ENCODE data around the gene MNX1. TPM values are rescaled to one million over a fixed set of nuclear protein-coding genes. Genes with fewer than 3 reads are reported as not detected.
A peak's percentile ranks its signal among the peaks of the same experiment; 100 is the strongest.

The MNX1 gene
- total RNA-seq, 2 experiments from 2014 or later, result 0.10 TPM; not detected in 1

GRCh38 chr7:157007470-157008066, 2.9 kb downstream of the MNX1 start:
- H3K27ac Mint-ChIP-seq, result no peak overlapping the region
- H3K4me3 Mint-ChIP-seq, result no peak overlapping the region
- H3K36me3 Mint-ChIP-seq (ENCODE audit: low read depth), result peaks cover 4% of the 10 kb centered on the region
- no peak for DNase-seq
- H3K27me3 Mint-ChIP-seq, result peaks cover 74% of the 10 kb centered on the region
- ChIA-PET CTCF (no interaction called here), POLR2A (no interaction called here)
- peaks cover 24% of the 10 kb centered on the region for H3K4me1 Mint-ChIP-seq
- H3K9me3 Mint-ChIP-seq, result no peaks in the 10 kb centered on the region

GRCh38 chr7:157006829-157007469, 3.5 kb downstream of the MNX1 start:
- Mint-ChIP-seq H3K9me3 (no peaks in the 10 kb centered on the region), H3K27ac (no peak overlapping the region), H3K36me3 (ENCODE audit: low read depth) (peaks cover 3% of the 10 kb centered on the region), H3K27me3 (peaks cover 74% of the 10 kb centered on the region), H3K4me3 (no peak overlapping the region), H3K4me1 (peaks cover 25% of the 10 kb centered on the region)
- ChIA-PET CTCF (no interaction called here), POLR2A (no interaction called here)
- DNase-seq, result no peak

- H3K36me3 Mint-ChIP-seq (ENCODE audit: low read depth), result no peaks in the 10 kb centered on the region
- H3K4me1 Mint-ChIP-seq, result peaks cover 22% of the 10 kb centered on the region
- ChIA-PET CTCF (no interaction called here), POLR2A (no interaction called here)
- H3K9me3 Mint-ChIP-seq, result no peaks in the 10 kb centered on the region
- no peak for DNase-seq
- H3K27me3 Mint-ChIP-seq, result peaks cover 72% of the 10 kb centered on the region
- no peak overlapping the region for H3K27ac Mint-ChIP-seq
- H3K4me3 Mint-ChIP-seq, result no peak overlapping the region
Observed at GRCh38 chr7:157006205-157006747, 4.2 kb downstream of the MNX1 start.

- Mint-ChIP-seq H3K4me3 (no peak overlapping the region), H3K27me3 (peaks cover 76% of the 10 kb centered on the region), H3K36me3 (ENCODE audit: low read depth) (no peaks in the 10 kb centered on the region), H3K4me1 (peaks cover 25% of the 10 kb centered on the region), H3K9me3 (no peaks in the 10 kb centered on the region), H3K27ac (no peak overlapping the region)
- DNase-seq, result no peak
- ChIA-PET POLR2A (no interaction called here), CTCF (no interaction called here)
Observed at GRCh38 chr7:157005456-157006204, 4.8 kb downstream of the MNX1 start.

GRCh38 chr7:157004521-157005455, 5.7 kb downstream of the MNX1 start:
- no peak overlapping the region for H3K4me3 Mint-ChIP-seq
- H3K27ac Mint-ChIP-seq, result peak overlapping the region; percentile 10
- H3K9me3 Mint-ChIP-seq, result no peaks in the 10 kb centered on the region
- peaks cover 28% of the 10 kb centered on the region for H3K4me1 Mint-ChIP-seq
- no peak for DNase-seq
- H3K27me3 Mint-ChIP-seq, result peaks cover 80% of the 10 kb centered on the region
- ChIA-PET POLR2A (no interaction called here), CTCF (no interaction called here)
- no peaks in the 10 kb centered on the region for H3K36me3 Mint-ChIP-seq (ENCODE audit: low read depth)

- ChIA-PET POLR2A (no interaction called here), CTCF (no interaction called here)
- DNase-seq, result no peak
- Mint-ChIP-seq H3K27me3 (peaks cover 79% of the 10 kb centered on the region), H3K36me3 (ENCODE audit: low read depth) (no peaks in the 10 kb centered on the region), H3K27ac (peak overlapping the region; percentile 10), H3K4me1 (peaks cover 28% of the 10 kb centered on the region), H3K4me3 (no peak overlapping the region), H3K9me3 (no peaks in the 10 kb centered on the region)
Observed at GRCh38 chr7:157003756-157004520, 6.5 kb downstream of the MNX1 start.

GRCh38 chr7:157003445-157003755, 7.1 kb downstream of the MNX1 start:
- no peaks in the 10 kb centered on the region for H3K36me3 Mint-ChIP-seq (ENCODE audit: low read depth)
- no peak overlapping the region for H3K27ac Mint-ChIP-seq
- no peak overlapping the region for H3K4me3 Mint-ChIP-seq
- no peak for DNase-seq
- peaks cover 26% of the 10 kb centered on the region for H3K4me1 Mint-ChIP-seq
- ChIA-PET CTCF (no interaction called here), POLR2A (no interaction called here)
- H3K27me3 Mint-ChIP-seq, result peaks cover 79% of the 10 kb centered on the region
- H3K9me3 Mint-ChIP-seq, result no peaks in the 10 kb centered on the region

GRCh38 chr7:157002819-157003421, 7.5 kb downstream of the MNX1 start:
- Mint-ChIP-seq H3K4me3 (no peak overlapping the region), H3K27ac (no peak overlapping the region), H3K36me3 (ENCODE audit: low read depth) (no peaks in the 10 kb centered on the region), H3K4me1 (peaks cover 26% of the 10 kb centered on the region), H3K27me3 (peaks cover 79% of the 10 kb centered on the region), H3K9me3 (no peaks in the 10 kb centered on the region)
- ChIA-PET CTCF (no interaction called here), POLR2A (no interaction called here)
- DNase-seq, result peak; percentile 1

GRCh38 chr7:157001920-157002818, 8.3 kb downstream of the MNX1 start:
- no peak overlapping the region for H3K27ac Mint-ChIP-seq
- DNase-seq, result peak; percentile 15

GRCh38 chr7:157000741-157001653, 9.5 kb downstream of the MNX1 start:
- H3K27ac Mint-ChIP-seq, result no peak overlapping the region
- H3K27me3 Mint-ChIP-seq, result peaks cover 78% of the 10 kb centered on the region
- H3K4me3 Mint-ChIP-seq, result peak overlapping the region; percentile 53
- no peaks in the 10 kb centered on the region for H3K36me3 Mint-ChIP-seq (ENCODE audit: low read depth)
- peaks cover 26% of the 10 kb centered on the region for H3K4me1 Mint-ChIP-seq
- ChIA-PET POLR2A (no interaction called here), CTCF (no interaction called here)
- DNase-seq, result peak; percentile 11
- no peaks in the 10 kb centered on the region for H3K9me3 Mint-ChIP-seq

More at GRCh38 chr7:157001920-157002818, 8.3 kb downstream of the MNX1 start:
- H3K36me3 Mint-ChIP-seq (ENCODE audit: low read depth), result no peaks in the 10 kb centered on the region
- H3K4me3 Mint-ChIP-seq, result no peak overlapping the region
- no peaks in the 10 kb centered on the region for H3K9me3 Mint-ChIP-seq
- CTCF ChIA-PET, result no interaction called here
- peaks cover 78% of the 10 kb centered on the region for H3K27me3 Mint-ChIP-seq
- peaks cover 26% of the 10 kb centered on the region for H3K4me1 Mint-ChIP-seq
- POLR2A ChIA-PET, result interaction anchor here (0.8 kb wide), 1 partner anchor 19 kb away, joined by 3 read pairs; no protein-coding TSS in a partner anchor
